Gastrocnemius medialis (tissue), 4 donors: ENCODE data around the gene SLC9A6.

ENCODE experiments used
- POLR2A ChIP-seq, 2 donors: fragments of 450-650 bp; IDR thresholded peaks; one replicate each; pipeline ENCODE4 v1.6.1; 2017; ENCODE audit warnings: antibody characterized with exemption in 2 of 2, mild to moderate bottlenecking in 2 of 2, moderate library complexity in 2 of 2
- TF ChIP-seq, protein P1 (sequence below), 5 experiments: fragments of 450-650 bp in 3 of 5; fragments of 200-600 bp in 2 of 5; sonication (generic) in 2 of 5; IDR thresholded peaks in 4 of 5; conservative IDR thresholded peaks in 1 of 5; 1 replicate in 4 of 5; 2 replicates in 1 of 5; pipeline ENCODE4 v1.5.1; 2016 to 2019; ENCODE audit warnings: antibody characterized with exemption in 5 of 5, mild to moderate bottlenecking in 3 of 5, moderate library complexity in 3 of 5

DNA sequence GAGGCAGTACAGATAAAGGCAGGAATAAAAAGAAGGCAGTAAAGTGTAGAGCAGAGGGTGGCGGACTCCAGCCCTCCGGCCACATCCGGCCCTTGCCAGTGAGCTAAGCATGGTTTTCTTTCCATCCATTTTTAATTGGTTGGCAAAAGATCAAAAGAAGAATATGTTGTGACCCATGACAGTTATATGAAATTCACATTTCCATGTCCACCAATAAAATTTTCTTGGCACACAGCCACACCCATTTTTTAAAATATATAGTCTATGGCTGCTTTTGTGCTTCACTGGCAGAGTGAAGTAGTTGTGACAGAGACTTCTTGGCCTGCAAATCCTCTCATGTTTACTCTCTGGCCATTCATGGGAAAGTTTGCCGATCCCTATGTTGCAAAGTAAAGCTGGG, 29.8 kb downstream of the SLC9A6 start:
- TF ChIP-seq, protein P1, sequence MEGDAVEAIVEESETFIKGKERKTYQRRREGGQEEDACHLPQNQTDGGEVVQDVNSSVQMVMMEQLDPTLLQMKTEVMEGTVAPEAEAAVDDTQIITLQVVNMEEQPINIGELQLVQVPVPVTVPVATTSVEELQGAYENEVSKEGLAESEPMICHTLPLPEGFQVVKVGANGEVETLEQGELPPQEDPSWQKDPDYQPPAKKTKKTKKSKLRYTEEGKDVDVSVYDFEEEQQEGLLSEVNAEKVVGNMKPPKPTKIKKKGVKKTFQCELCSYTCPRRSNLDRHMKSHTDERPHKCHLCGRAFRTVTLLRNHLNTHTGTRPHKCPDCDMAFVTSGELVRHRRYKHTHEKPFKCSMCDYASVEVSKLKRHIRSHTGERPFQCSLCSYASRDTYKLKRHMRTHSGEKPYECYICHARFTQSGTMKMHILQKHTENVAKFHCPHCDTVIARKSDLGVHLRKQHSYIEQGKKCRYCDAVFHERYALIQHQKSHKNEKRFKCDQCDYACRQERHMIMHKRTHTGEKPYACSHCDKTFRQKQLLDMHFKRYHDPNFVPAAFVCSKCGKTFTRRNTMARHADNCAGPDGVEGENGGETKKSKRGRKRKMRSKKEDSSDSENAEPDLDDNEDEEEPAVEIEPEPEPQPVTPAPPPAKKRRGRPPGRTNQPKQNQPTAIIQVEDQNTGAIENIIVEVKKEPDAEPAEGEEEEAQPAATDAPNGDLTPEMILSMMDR (IDR thresholded peaks at IDR 0.05 in 4 of 5, conservative IDR thresholded peaks at IDR 0.05 in 1 of 5), result no peak
- TF ChIP-seq POLR2A (IDR thresholded peaks at IDR 0.05), result no peak
